HCT116 (cell line): ENCODE results near the gene LRFN3. TPM values are rescaled to one million over a fixed set of nuclear protein-coding genes. Genes with fewer than 3 reads are reported as not detected.
A peak's percentile ranks its signal among the peaks of the same experiment; 100 is the strongest.

Source experiments
- ATAC-seq: fragments of 200-7000 bp; cut with Tn5 transposase; 2 replicates; pipeline ENCODE4 v1.9.1; 2020; ENCODE audit warnings: mild to moderate bottlenecking, moderate library complexity
- BruUV-seq: library from RNA; stranded (reverse); fragments of 400-500 nt; replicated peaks from 2 replicates; lab custom pipeline; 2021; lab: Mats Ljungman, UMichigan
- CTCF ChIA-PET: fragments of 300-600 bp; sonication (Branson Sonifier 250); formaldehyde crosslinking; loops from one replicate; lab custom pipeline; 2021; ENCODE audit warnings: antibody characterized with exemption; lab: Charles Lee
- POLR2A ChIA-PET: fragments of 300-600, 350-600 bp; sonication (Branson Sonifier 250); formaldehyde crosslinking; loops from one replicate; lab custom pipeline; 2021; ENCODE audit warnings: antibody characterized with exemption; lab: Charles Lee
- RAD21 ChIA-PET, 2 experiments: fragments of 300-600 bp; sonication (Branson Sonifier 250); formaldehyde crosslinking; loops; one replicate each; lab custom pipeline; 2023; ENCODE audit warnings: low total read pairs in 2 of 2; ENCODE audit not compliant: uncharacterized antibody in 2 of 2, unreplicated experiment in 2 of 2, low non-redundant PET in 1 of 2; lab: Charles Lee
- DNase-seq: peaks from one replicate; pipeline ENCODE4 v3.0.0-alpha.2; 2010; ENCODE audit warnings: low read depth, low spot score
- H2AFZ ChIP-seq: fragments of 200-600 bp; shearing (Covaris generic), sonication (generic); 2 replicates; pipeline ENCODE4 v1.6.1; 2017; ENCODE audit warnings: low read depth, mixed run types, mixed read lengths, antibody characterized with exemption, low read length; ENCODE audit not compliant: poor library complexity, severe bottlenecking
- H3K27ac ChIP-seq: 2 replicates; pipeline ENCODE4 v1.5.1; 2012; ENCODE audit warnings: low read depth, low read length
- H3K27me3 ChIP-seq: fragments of 200-600 bp; sonication (generic); 2 replicates; pipeline ENCODE4 v1.6.1; 2016; ENCODE audit warnings: mixed run types, low read length, mixed read lengths; ENCODE audit not compliant: insufficient read depth
- H3K36me3 ChIP-seq, 2 experiments: fragments of 200-500 bp in 1 of 2; fragments of 200-600 bp in 1 of 2; sonication (Bioruptor generic) in 1 of 2; sonication (generic) in 1 of 2; 2 replicates each; pipeline versions ENCODE4 v1.5.1 to v1.6.1; 2014 to 2016; ENCODE audit warnings: low read length in 2 of 2, inconsistent platforms in 1 of 2, mixed read lengths in 1 of 2, mixed run types in 1 of 2; ENCODE audit not compliant: insufficient read depth in 2 of 2, control insufficient read depth in 1 of 2
- H3K4me1 ChIP-seq, 2 experiments: fragments of 200-600 bp in 1 of 2; sonication (generic) in 1 of 2; 2 replicates each; pipeline versions ENCODE4 v1.5.1 to v1.6.1; 2012 to 2017; ENCODE audit warnings: low read length in 2 of 2, inconsistent platforms in 1 of 2, mild to moderate bottlenecking in 1 of 2, mixed read lengths in 1 of 2, mixed run types in 1 of 2, moderate library complexity in 1 of 2; ENCODE audit not compliant: insufficient read depth in 2 of 2, control insufficient read depth in 1 of 2
- H3K4me2 ChIP-seq: fragments of 200-600 bp; sonication (generic); 2 replicates; pipeline ENCODE4 v1.6.1; 2017; ENCODE audit warnings: mixed run types, low read length, mixed read lengths
- H3K4me3 ChIP-seq, 2 experiments: fragments of 200-600 bp in 1 of 2; sonication (generic) in 1 of 2; replicated peaks in 1 of 2; 2 replicates each; pipeline ENCODE4 v1.5.1; 2011 to 2016; ENCODE audit warnings: low read length in 2 of 2, control low read depth in 1 of 2, low read depth in 1 of 2, mild to moderate bottlenecking in 1 of 2, mixed read lengths in 1 of 2, mixed run types in 1 of 2
- H3K79me2 ChIP-seq: fragments of 200-600 bp; sonication (generic); 2 replicates; pipeline ENCODE4 v1.6.1; 2017; ENCODE audit warnings: mild to moderate bottlenecking, mixed run types, low read length, moderate library complexity, mixed read lengths; ENCODE audit not compliant: insufficient read depth
- H3K9ac ChIP-seq: fragments of 200-600 bp; sonication (generic); 2 replicates; pipeline ENCODE4 v1.6.1; 2016; ENCODE audit warnings: low read length, mixed read lengths
- H3K9me2 ChIP-seq: fragments of 200-600 bp; sonication (generic), shearing (Covaris generic); 2 replicates; pipeline ENCODE4 v1.6.1; 2017; ENCODE audit warnings: mixed run types, mild to moderate bottlenecking, moderate library complexity; ENCODE audit not compliant: insufficient read depth
- H3K9me3 ChIP-seq, 2 experiments: fragments of 200-500 bp in 1 of 2; fragments of 200-600 bp in 1 of 2; sonication (Bioruptor generic) in 1 of 2; sonication (generic) in 1 of 2; 2 replicates each; pipeline ENCODE4 v1.6.1; 2014 to 2017; ENCODE audit warnings: low read length in 2 of 2, mixed read lengths in 2 of 2, inconsistent platforms in 1 of 2, low read depth in 1 of 2, mild to moderate bottlenecking in 1 of 2, mixed run types in 1 of 2, moderate library complexity in 1 of 2; ENCODE audit not compliant: control insufficient read depth in 1 of 2, insufficient read depth in 1 of 2
- H4K20me1 ChIP-seq: fragments of 200-600 bp; sonication (generic), shearing (Covaris generic); 2 replicates; pipeline ENCODE4 v1.6.1; 2017; ENCODE audit warnings: mixed run types, mild to moderate bottlenecking, moderate library complexity; ENCODE audit not compliant: insufficient read depth
- CBX3 ChIP-seq: IDR thresholded peaks from 2 replicates; pipeline ENCODE4 v1.6.1; 2012; ENCODE audit warnings: low read depth
- EZH2 ChIP-seq: fragments of 200-600 bp; sonication (generic); IDR thresholded peaks from 2 replicates; pipeline ENCODE4 v1.6.1; 2017; ENCODE audit warnings: antibody characterized with exemption, mixed run types
- POLR2A ChIP-seq: IDR thresholded peaks from 2 replicates; pipeline ENCODE4 v1.7.0; 2011; ENCODE audit warnings: borderline replicate concordance; ENCODE audit not compliant: insufficient read depth, insufficient read length; ENCODE audit errors: extremely low read depth
- RAD21 ChIP-seq: IDR thresholded peaks from 2 replicates; pipeline ENCODE4 v1.6.1; 2012; ENCODE audit warnings: low read depth, mild to moderate bottlenecking
- intact Hi-C: fragments of 100-400 bp; cut with micrococcal nuclease; formaldehyde crosslinking; loops from 2 replicates; pipeline ENCODE4 v1.10.0; 2022
- total RNA-seq: library from RNA; stranded (reverse); gene quantifications from one replicate; pipeline ENCODE4 v1.2.1, GENCODE V29; 2021; ENCODE audit not compliant: unreplicated experiment
- TF ChIP-seq, protein P1 (sequence below): IDR thresholded peaks from 2 replicates; pipeline ENCODE4 v1.6.1; 2012
- TF ChIP-seq, protein P2 (sequence below): IDR thresholded peaks from 2 replicates; pipeline ENCODE4 v1.6.1; 2012; ENCODE audit warnings: low read depth

LRFN3 gene
- total RNA-seq, 1 experiment from 2014 or later: 18.8 TPM

DNA sequence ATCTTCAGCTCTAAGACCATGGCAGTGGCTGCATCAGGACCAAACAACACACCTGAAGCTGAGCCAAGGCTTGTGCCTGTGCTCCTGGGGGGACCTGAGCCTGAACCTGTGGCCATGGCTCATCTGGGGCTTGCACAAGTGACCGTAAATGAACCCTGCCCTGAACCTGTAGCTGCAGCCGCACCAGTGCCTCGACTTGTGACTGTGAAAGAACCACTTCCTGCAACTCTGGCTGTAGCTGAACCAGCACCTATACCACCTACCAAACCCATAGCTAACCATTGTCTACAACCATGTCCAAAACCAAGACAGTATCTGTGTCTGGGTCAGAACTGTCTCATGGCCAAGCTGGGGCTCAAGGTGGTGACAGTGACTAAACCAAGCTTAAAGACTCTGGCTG, 30.6 kb downstream of the LRFN3 start (continued):
- TF ChIP-seq EZH2 (no peak), CBX3 (no peak), POLR2A (no peak)
- TF ChIP-seq, protein P1, sequence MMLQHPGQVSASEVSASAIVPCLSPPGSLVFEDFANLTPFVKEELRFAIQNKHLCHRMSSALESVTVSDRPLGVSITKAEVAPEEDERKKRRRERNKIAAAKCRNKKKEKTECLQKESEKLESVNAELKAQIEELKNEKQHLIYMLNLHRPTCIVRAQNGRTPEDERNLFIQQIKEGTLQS: no peak

DNA sequence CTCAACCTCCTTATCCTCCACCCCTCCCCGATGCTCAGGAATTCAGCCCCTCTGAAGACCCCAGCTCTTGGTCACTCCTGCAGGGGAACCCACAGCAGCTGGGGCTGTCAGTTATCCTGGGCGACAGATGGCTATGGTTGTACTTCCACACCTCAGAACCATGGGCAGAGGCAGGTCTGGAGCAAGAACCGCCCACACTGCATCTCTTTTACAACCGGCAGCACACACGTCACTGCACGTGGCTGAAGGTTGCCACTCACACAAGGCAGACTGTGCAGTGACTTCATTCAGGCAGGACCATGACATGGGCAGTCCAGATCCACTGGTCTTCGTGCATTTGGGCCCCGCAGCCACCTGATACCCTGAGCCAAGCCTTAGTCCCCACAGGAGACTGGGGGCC, 37.3 kb downstream of the LRFN3 start:
- Histone ChIP-seq H2AFZ (no peak overlapping the region), H3K79me2 (no peaks in the 10 kb centered on the region), H3K9ac (no peak overlapping the region), H4K20me1 (no peaks in the 10 kb centered on the region), H3K4me2 (no peak overlapping the region), H3K9me3 (no peaks in the 10 kb centered on the region), H3K9me2 (no peaks in the 10 kb centered on the region), H3K27ac (no peak overlapping the region), H3K4me1 (no peaks in the 10 kb centered on the region), H3K4me3 (no peak overlapping the region), H3K27me3 (no peaks in the 10 kb centered on the region; the same call in 1 of the 2 replicates), H3K36me3 (no peaks in the 10 kb centered on the region)
- POLR2A ChIA-PET: no interaction called here
- DNase-seq (no peak), ATAC-seq (no peak)
- intact Hi-C loops: no loop called here
- no peak for TF ChIP-seq RAD21
- TF ChIP-seq, protein P2, sequence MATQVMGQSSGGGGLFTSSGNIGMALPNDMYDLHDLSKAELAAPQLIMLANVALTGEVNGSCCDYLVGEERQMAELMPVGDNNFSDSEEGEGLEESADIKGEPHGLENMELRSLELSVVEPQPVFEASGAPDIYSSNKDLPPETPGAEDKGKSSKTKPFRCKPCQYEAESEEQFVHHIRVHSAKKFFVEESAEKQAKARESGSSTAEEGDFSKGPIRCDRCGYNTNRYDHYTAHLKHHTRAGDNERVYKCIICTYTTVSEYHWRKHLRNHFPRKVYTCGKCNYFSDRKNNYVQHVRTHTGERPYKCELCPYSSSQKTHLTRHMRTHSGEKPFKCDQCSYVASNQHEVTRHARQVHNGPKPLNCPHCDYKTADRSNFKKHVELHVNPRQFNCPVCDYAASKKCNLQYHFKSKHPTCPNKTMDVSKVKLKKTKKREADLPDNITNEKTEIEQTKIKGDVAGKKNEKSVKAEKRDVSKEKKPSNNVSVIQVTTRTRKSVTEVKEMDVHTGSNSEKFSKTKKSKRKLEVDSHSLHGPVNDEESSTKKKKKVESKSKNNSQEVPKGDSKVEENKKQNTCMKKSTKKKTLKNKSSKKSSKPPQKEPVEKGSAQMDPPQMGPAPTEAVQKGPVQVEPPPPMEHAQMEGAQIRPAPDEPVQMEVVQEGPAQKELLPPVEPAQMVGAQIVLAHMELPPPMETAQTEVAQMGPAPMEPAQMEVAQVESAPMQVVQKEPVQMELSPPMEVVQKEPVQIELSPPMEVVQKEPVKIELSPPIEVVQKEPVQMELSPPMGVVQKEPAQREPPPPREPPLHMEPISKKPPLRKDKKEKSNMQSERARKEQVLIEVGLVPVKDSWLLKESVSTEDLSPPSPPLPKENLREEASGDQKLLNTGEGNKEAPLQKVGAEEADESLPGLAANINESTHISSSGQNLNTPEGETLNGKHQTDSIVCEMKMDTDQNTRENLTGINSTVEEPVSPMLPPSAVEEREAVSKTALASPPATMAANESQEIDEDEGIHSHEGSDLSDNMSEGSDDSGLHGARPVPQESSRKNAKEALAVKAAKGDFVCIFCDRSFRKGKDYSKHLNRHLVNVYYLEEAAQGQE: peak; percentile 38
- no TSS peak for BruUV-seq
- CTCF ChIA-PET: no interaction called here
- RAD21 ChIA-PET: no interaction called here
